Measurements from ENCODE around the gene SMCO4. TPM values are rescaled to one million over a fixed set of nuclear protein-coding genes. Genes with fewer than 3 reads are reported as not detected.

The SMCO4 gene
- total RNA-seq, 1 donor = 15.6 TPM

DNA sequence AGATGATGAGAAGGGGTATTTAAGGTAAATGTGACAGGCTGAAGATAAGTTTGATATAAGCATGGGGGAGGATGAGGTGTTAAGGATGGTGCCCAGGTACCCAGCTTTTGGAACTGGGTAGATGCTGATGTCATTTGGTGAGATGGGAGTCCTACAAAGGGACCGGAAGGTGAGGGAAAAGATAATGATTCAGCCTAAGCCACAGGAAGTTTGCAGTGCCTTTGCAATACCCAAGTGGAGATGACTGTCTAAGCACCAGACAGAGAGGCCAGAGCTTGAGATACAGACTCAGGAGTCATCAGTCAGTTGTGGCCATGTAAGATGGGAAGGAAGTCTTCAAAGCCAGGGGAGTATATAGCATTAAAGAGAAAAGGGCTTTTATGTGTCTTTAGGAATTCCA is 30.0 kb upstream of the SMCO4 start:
- no peaks in the 10 kb centered on the region for H4K20me1 ChIP-seq (ENCODE audit: insufficient read depth, low read length)
- no peak overlapping the region for H3K4me3 ChIP-seq (ENCODE audit: insufficient read depth, low read length)
- TF ChIP-seq, protein P1, sequence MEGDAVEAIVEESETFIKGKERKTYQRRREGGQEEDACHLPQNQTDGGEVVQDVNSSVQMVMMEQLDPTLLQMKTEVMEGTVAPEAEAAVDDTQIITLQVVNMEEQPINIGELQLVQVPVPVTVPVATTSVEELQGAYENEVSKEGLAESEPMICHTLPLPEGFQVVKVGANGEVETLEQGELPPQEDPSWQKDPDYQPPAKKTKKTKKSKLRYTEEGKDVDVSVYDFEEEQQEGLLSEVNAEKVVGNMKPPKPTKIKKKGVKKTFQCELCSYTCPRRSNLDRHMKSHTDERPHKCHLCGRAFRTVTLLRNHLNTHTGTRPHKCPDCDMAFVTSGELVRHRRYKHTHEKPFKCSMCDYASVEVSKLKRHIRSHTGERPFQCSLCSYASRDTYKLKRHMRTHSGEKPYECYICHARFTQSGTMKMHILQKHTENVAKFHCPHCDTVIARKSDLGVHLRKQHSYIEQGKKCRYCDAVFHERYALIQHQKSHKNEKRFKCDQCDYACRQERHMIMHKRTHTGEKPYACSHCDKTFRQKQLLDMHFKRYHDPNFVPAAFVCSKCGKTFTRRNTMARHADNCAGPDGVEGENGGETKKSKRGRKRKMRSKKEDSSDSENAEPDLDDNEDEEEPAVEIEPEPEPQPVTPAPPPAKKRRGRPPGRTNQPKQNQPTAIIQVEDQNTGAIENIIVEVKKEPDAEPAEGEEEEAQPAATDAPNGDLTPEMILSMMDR (IDR thresholded peaks at IDR 0.05; ENCODE audit: extremely low read depth, low read depth, low read length) = no peak
- H2AFZ ChIP-seq (ENCODE audit: low read length) = no peak overlapping the region
- peaks cover 19% of the 10 kb centered on the region for H3K4me1 ChIP-seq (ENCODE audit: insufficient read depth, low read length)
- DNase-seq (ENCODE audit: insufficient read length, low spot score, missing footprints) = no peak
- H3K27me3 ChIP-seq (ENCODE audit: insufficient read depth, low read length) = no peaks in the 10 kb centered on the region
- H3K79me2 ChIP-seq (ENCODE audit: insufficient read depth, low read length) = no peaks in the 10 kb centered on the region
- no peaks in the 10 kb centered on the region for H3K36me3 ChIP-seq (ENCODE audit: insufficient read depth, low read length)
- H3K4me2 ChIP-seq (ENCODE audit: insufficient read depth, low read length) = no peak overlapping the region
- H3K27ac ChIP-seq (ENCODE audit: low read depth, low read length) = no peak overlapping the region
- H3K9me3 ChIP-seq (ENCODE audit: low read depth, low read length) = no peaks in the 10 kb centered on the region

DNA sequence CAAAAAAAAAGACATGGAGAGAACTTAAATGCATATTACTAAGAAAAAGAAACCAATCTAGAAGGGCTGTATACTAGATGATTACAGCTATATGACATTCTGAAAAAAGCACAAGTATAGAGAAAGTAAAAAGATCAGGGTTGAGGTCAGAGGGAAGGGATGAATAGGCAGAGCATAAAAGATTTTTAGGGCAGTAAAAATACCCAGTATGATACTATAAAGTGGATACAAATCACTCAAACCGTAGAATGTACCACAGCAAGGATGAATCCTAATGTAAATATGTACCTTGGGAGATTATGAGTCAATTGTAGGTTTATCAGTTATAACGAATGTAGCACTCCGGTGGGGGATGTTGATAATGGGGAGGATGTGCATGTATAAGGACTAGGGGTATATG is 29.4 kb upstream of the SMCO4 start:
- H3K4me3 ChIP-seq (ENCODE audit: insufficient read depth, low read length) = no peak overlapping the region
- no peak overlapping the region for H2AFZ ChIP-seq (ENCODE audit: low read length)
- H4K20me1 ChIP-seq (ENCODE audit: insufficient read depth, low read length) = no peaks in the 10 kb centered on the region
- no peak for DNase-seq (ENCODE audit: insufficient read length, low spot score, missing footprints)
- H3K79me2 ChIP-seq (ENCODE audit: insufficient read depth, low read length) = no peaks in the 10 kb centered on the region
- peaks cover 16% of the 10 kb centered on the region for H3K4me1 ChIP-seq (ENCODE audit: insufficient read depth, low read length)
- H3K27ac ChIP-seq (ENCODE audit: low read depth, low read length) = no peak overlapping the region
- no peaks in the 10 kb centered on the region for H3K9me3 ChIP-seq (ENCODE audit: low read depth, low read length)
- no peak overlapping the region for H3K4me2 ChIP-seq (ENCODE audit: insufficient read depth, low read length)
- H3K27me3 ChIP-seq (ENCODE audit: insufficient read depth, low read length) = no peaks in the 10 kb centered on the region
- TF ChIP-seq, protein P1 (IDR thresholded peaks at IDR 0.05; ENCODE audit: extremely low read depth, low read depth, low read length) = no peak
- H3K36me3 ChIP-seq (ENCODE audit: insufficient read depth, low read length) = no peaks in the 10 kb centered on the region

DNA sequence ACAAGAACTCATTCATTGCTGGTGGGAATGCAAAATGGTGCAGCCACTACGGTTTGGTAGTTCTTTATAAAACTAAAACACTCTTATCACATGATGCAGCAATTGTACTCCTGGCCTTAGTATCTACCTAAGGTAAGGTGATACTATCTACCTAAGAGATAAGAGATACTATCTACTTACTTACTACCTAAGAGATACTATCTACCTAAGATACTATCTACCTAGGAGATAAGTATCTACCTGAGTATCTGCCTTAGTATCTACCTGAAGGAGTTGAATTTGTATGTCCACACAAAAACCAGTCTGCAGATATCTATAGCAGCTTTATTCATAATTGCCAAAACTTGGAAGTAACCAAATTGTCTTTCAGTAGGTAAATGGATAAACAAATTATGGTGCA is 29.0 kb upstream of the SMCO4 start:
- TF ChIP-seq, protein P1 (IDR thresholded peaks at IDR 0.05; ENCODE audit: extremely low read depth, low read depth, low read length) = no peak
- Histone ChIP-seq H2AFZ (ENCODE audit: low read length) (no peak overlapping the region), H3K4me1 (ENCODE audit: insufficient read depth, low read length) (peaks cover 12% of the 10 kb centered on the region), H3K36me3 (ENCODE audit: insufficient read depth, low read length) (no peaks in the 10 kb centered on the region), H3K79me2 (ENCODE audit: insufficient read depth, low read length) (no peaks in the 10 kb centered on the region), H3K27ac (ENCODE audit: low read depth, low read length) (no peak overlapping the region), H3K27me3 (ENCODE audit: insufficient read depth, low read length) (no peaks in the 10 kb centered on the region), H3K4me2 (ENCODE audit: insufficient read depth, low read length) (no peak overlapping the region), H3K9me3 (ENCODE audit: low read depth, low read length) (no peaks in the 10 kb centered on the region), H3K4me3 (ENCODE audit: insufficient read depth, low read length) (no peak overlapping the region), H4K20me1 (ENCODE audit: insufficient read depth, low read length) (no peaks in the 10 kb centered on the region)
- no peak for DNase-seq (ENCODE audit: insufficient read length, low spot score, missing footprints)

DNA sequence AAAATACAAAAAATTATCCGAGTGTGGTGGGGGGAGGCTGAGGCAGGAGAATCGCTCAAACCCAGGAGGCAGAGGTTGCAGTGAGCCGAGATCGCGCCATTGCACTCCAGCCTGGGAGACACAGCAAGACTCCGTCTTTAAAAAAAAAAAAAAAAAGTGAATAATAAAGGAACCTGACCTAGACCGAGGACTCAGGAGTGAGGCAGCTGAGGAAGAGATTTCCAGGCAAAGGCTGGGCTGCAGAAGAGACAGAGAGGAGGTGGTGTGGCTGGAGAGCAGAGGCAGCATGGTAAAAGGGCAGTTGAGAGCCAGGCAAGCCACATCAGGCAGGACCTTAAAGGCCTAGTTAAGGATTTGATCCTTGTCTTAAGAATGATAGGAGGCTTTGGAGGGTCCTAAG is 28.4 kb upstream of the SMCO4 start:
- Histone ChIP-seq H3K4me1 (ENCODE audit: insufficient read depth, low read length) (peaks cover 9% of the 10 kb centered on the region), H2AFZ (ENCODE audit: low read length) (no peak overlapping the region), H3K79me2 (ENCODE audit: insufficient read depth, low read length) (no peaks in the 10 kb centered on the region), H4K20me1 (ENCODE audit: insufficient read depth, low read length) (no peaks in the 10 kb centered on the region), H3K27me3 (ENCODE audit: insufficient read depth, low read length) (no peaks in the 10 kb centered on the region), H3K9me3 (ENCODE audit: low read depth, low read length) (no peaks in the 10 kb centered on the region), H3K4me2 (ENCODE audit: insufficient read depth, low read length) (no peak overlapping the region), H3K36me3 (ENCODE audit: insufficient read depth, low read length) (no peaks in the 10 kb centered on the region), H3K27ac (ENCODE audit: low read depth, low read length) (no peak overlapping the region), H3K4me3 (ENCODE audit: insufficient read depth, low read length) (no peak overlapping the region)
- no peak for DNase-seq (ENCODE audit: insufficient read length, low spot score, missing footprints)
- TF ChIP-seq, protein P1 (IDR thresholded peaks at IDR 0.05; ENCODE audit: extremely low read depth, low read depth, low read length) = no peak
